Loucy (cell line): Measurements from ENCODE around the gene OR5B12.

Source experiments
- H2AFZ ChIP-seq: fragments of 200-600 bp; sonication (generic); 2 replicates; pipeline ENCODE4 v1.6.0; 2016; ENCODE audit warnings: antibody characterized with exemption, mild to moderate bottlenecking, low read length, moderate library complexity
- H3F3A ChIP-seq: fragments of 200-600 bp; 2 replicates; pipeline ENCODE4 v1.6.0; 2016; ENCODE audit warnings: antibody characterized with exemption, low read depth, mild to moderate bottlenecking
- H3K27me3 ChIP-seq: fragments of 200-600 bp; sonication (generic); 2 replicates; pipeline ENCODE4 v1.6.1; 2014; ENCODE audit warnings: low read length, mild to moderate bottlenecking; ENCODE audit not compliant: insufficient read depth, poor library complexity, severe bottlenecking
- H3K36me3 ChIP-seq: fragments of 200-600 bp; sonication (generic); 2 replicates; pipeline ENCODE4 v1.6.1; 2016; ENCODE audit warnings: low read length; ENCODE audit not compliant: insufficient read depth
- H3K4me1 ChIP-seq: fragments of 200-600 bp; sonication (generic); 2 replicates; pipeline ENCODE4 v1.5.1; 2014; ENCODE audit warnings: low read length, mild to moderate bottlenecking; ENCODE audit not compliant: insufficient read depth, poor library complexity, severe bottlenecking
- H3K4me2 ChIP-seq: fragments of 200-600 bp; sonication (generic); 2 replicates; pipeline ENCODE4 v1.6.0; 2014; ENCODE audit warnings: antibody characterized with exemption, low read length, low read depth, mild to moderate bottlenecking; ENCODE audit not compliant: poor library complexity, severe bottlenecking
- H3K4me3 ChIP-seq: fragments of 200-600 bp; sonication (generic); 2 replicates; pipeline ENCODE4 v1.5.1; 2014; ENCODE audit warnings: low read length, mild to moderate bottlenecking, mixed read lengths; ENCODE audit not compliant: poor library complexity, severe bottlenecking
- H3K79me2 ChIP-seq: fragments of 200-600 bp; sonication (generic); 2 replicates; pipeline ENCODE4 v1.6.1; 2014; ENCODE audit warnings: low read length; ENCODE audit not compliant: insufficient read depth
- H3K9ac ChIP-seq: fragments of 200-600 bp; sonication (generic); 2 replicates; pipeline ENCODE4 v1.6.0; 2014; ENCODE audit warnings: mild to moderate bottlenecking, low read depth, low read length, moderate library complexity; ENCODE audit not compliant: poor library complexity, severe bottlenecking
- H3K9me2 ChIP-seq: fragments of 200-600 bp; sonication (generic); replicated peaks from 2 replicates; pipeline ENCODE4 v1.6.1; 2016; ENCODE audit warnings: low read depth, low read length, mixed read lengths
- H3K9me3 ChIP-seq: fragments of 200-600 bp; sonication (generic); 2 replicates; pipeline ENCODE4 v1.6.1; 2014; ENCODE audit warnings: mild to moderate bottlenecking, antibody characterized with exemption, low read length, low read depth; ENCODE audit not compliant: insufficient read depth
- H4K20me1 ChIP-seq: fragments of 200-600 bp; sonication (generic); 2 replicates; pipeline ENCODE4 v1.6.0; 2014; ENCODE audit warnings: antibody characterized with exemption, low read length, mild to moderate bottlenecking; ENCODE audit not compliant: insufficient read depth, poor library complexity, severe bottlenecking
- CTCF ChIP-seq: fragments of 200-600 bp; sonication (generic); conservative IDR thresholded peaks from 2 replicates; pipeline ENCODE4 v1.5.1; 2014; ENCODE audit warnings: mild to moderate bottlenecking, antibody characterized with exemption, low read length
- EZH2phosphoT487 ChIP-seq: fragments of 200-600 bp; IDR thresholded peaks from 2 replicates; pipeline ENCODE4 v1.6.1; 2018; ENCODE audit warnings: antibody characterized with exemption, mild to moderate bottlenecking, moderate library complexity, borderline replicate concordance

Gene OR5B12

DNA sequence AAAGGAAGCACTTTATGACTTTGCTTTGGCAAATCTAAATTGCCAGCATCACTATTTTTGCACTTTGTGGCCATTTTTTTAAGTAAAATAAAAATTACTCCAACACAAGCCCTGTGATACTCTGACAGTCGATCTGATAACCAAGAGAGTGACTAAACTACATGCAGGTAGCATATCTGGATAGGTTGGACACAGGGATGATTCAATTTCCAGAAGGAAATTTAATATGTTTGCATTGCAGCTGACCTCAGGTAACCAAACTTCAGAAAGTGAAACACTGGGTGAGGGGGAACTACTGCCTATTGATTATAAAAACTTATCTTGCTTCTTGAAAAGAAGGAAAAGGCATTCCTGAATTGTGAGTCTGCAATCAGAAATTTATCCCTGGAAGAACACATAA is 49.3 kb downstream of the OR5B12 start:
- Histone ChIP-seq H3F3A (no peaks in the 10 kb centered on the region), H3K4me3 (no peak overlapping the region), H2AFZ (no peak overlapping the region), H3K36me3 (no peaks in the 10 kb centered on the region), H3K4me1 (no peaks in the 10 kb centered on the region), H3K9ac (no peak overlapping the region), H3K27me3 (no peaks in the 10 kb centered on the region), H4K20me1 (no peaks in the 10 kb centered on the region), H3K4me2 (no peak overlapping the region), H3K9me3 (no peaks in the 10 kb centered on the region), H3K79me2 (no peaks in the 10 kb centered on the region), H3K9me2 (no peaks in the 10 kb centered on the region)
- TF ChIP-seq EZH2phosphoT487 (no peak), CTCF (no peak)

DNA sequence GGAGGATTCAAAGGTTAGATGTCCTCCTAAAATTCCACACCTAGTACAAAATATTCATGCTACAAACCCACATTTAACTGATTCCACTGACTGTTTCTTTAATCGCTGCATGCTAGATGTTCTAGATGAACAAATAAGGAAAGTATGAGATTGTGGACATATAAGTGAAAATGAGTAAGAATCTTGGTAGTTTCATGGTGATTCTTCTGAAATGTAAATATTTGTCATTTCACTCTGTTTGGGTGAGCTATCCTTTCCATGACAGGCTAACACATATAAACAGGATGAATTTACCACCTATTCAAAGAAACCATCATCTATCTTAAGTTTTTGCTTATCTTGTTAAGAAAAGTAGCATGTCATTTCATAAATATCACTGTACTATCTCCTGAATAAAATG is 50.2 kb downstream of the OR5B12 start:
- Histone ChIP-seq H3K4me1 (no peaks in the 10 kb centered on the region), H3K9me2 (no peaks in the 10 kb centered on the region), H4K20me1 (no peaks in the 10 kb centered on the region), H3K9ac (no peak overlapping the region), H2AFZ (no peak overlapping the region), H3K79me2 (no peaks in the 10 kb centered on the region), H3K9me3 (no peaks in the 10 kb centered on the region), H3F3A (no peaks in the 10 kb centered on the region), H3K4me2 (no peak overlapping the region), H3K4me3 (no peak overlapping the region), H3K36me3 (no peaks in the 10 kb centered on the region), H3K27me3 (no peaks in the 10 kb centered on the region)
- TF ChIP-seq EZH2phosphoT487, result no peak
- no peak for TF ChIP-seq CTCF

GRCh38 chr11:58390551-58391063 is 51.4 kb downstream of the OR5B12 start:
- H4K20me1 ChIP-seq, result no peaks in the 10 kb centered on the region

More at GRCh38 chr11:58390551-58391063, 51.4 kb downstream of the OR5B12 start:
- H3K4me1 ChIP-seq, result no peaks in the 10 kb centered on the region
- no peaks in the 10 kb centered on the region for H3K79me2 ChIP-seq
- no peak overlapping the region for H3K4me3 ChIP-seq
- no peaks in the 10 kb centered on the region for H3F3A ChIP-seq
- no peak overlapping the region for H3K9ac ChIP-seq
- H3K36me3 ChIP-seq, result no peaks in the 10 kb centered on the region
- no peaks in the 10 kb centered on the region for H3K27me3 ChIP-seq
- no peaks in the 10 kb centered on the region for H3K9me3 ChIP-seq
- TF ChIP-seq CTCF (no peak), EZH2phosphoT487 (no peak)
- H2AFZ ChIP-seq, result no peak overlapping the region
- H3K9me2 ChIP-seq, result no peaks in the 10 kb centered on the region
- no peak overlapping the region for H3K4me2 ChIP-seq
